Activated T-helper 17 cell treated with anti-CD3 and anti-CD28 coated beads, Interleukin-2, amount 50 U/mL, for 72 hours (primary cell): ENCODE data around the gene KRTAP10-12. TPM values are rescaled to one million over a fixed set of nuclear protein-coding genes. Genes with fewer than 3 reads are reported as not detected.
"Not testable (repeated sequence)": the region's sequence is repeated elsewhere in the genome, so short reads cannot be mapped to it uniquely, and the experiment has no call there.

Experiments used
- ATAC-seq: fragments of 150-1000 bp; cut with Tn5 transposase; replicated peaks from 2 replicates; pipeline ENCODE4 v1.10.0; 2021; ENCODE audit warnings: mild to moderate bottlenecking, moderate library complexity
- H3K27ac Mint-ChIP-seq: one replicate; pipeline ENCODE4 v1.8.0; 2022; ENCODE audit warnings: mixed read lengths
- H3K27me3 Mint-ChIP-seq: one replicate; pipeline ENCODE4 v1.8.0; 2022; ENCODE audit warnings: mixed read lengths
- H3K36me3 Mint-ChIP-seq: one replicate; pipeline ENCODE4 v1.8.0; 2022; ENCODE audit warnings: low read depth, mild to moderate bottlenecking, mixed read lengths
- H3K4me1 Mint-ChIP-seq: one replicate; pipeline ENCODE4 v1.8.0; 2022; ENCODE audit warnings: mixed read lengths
- H3K4me3 Mint-ChIP-seq: one replicate; pipeline ENCODE4 v1.8.0; 2022; ENCODE audit warnings: mild to moderate bottlenecking, mixed read lengths
- H3K9me3 Mint-ChIP-seq: one replicate; pipeline ENCODE4 v1.8.0; 2022; ENCODE audit warnings: mixed read lengths
- total RNA-seq, 2 donors: library from RNA; stranded (reverse); gene quantifications; one replicate each; pipeline ENCODE4 v1.2.3, GENCODE V29; 2022

KRTAP10-12 gene
- total RNA-seq, 2 donors from 2014 or later, result not detected

DNA sequence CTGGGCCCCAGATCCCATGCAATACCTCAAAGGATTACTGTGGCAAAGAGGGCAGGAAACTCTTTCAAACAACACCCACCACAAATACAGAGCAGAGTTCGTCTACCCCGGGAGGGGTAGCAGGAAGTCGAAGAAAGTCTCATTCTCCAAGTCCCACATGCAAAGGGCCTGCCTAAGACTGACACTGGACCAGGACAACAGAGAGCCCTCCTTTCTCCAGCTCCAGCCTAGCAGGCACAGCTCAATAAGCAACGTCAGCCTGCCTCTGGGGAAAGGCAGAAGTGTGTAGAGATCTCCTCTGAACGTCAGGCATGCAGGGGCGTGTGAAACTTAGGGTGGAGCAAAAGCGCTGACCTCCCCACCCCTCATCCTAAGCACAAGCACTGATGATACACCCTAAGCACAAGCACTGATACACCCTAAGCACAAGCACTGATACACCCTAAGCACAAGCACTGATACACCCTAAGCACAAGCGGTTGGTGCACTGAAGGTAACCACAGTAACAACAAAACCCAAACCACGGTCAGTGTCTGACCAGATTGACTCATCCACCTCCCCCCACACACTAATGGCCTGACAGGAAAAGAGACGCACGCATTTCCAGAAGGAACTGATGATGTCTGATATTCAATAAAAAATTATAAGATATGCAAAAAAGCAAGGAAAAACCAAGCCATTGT, 37.9 kb upstream of the KRTAP10-12 start:
- Mint-ChIP-seq H3K9me3 (peaks cover 16% of the 10 kb centered on the region), H3K4me3 (peak overlapping the region; percentile 81), H3K36me3 (no peaks in the 10 kb centered on the region), H3K27me3 (no peaks in the 10 kb centered on the region), H3K27ac (peak overlapping the region; percentile 82), H3K4me1 (peaks cover 21% of the 10 kb centered on the region)
- peak; percentile 56 for ATAC-seq

DNA sequence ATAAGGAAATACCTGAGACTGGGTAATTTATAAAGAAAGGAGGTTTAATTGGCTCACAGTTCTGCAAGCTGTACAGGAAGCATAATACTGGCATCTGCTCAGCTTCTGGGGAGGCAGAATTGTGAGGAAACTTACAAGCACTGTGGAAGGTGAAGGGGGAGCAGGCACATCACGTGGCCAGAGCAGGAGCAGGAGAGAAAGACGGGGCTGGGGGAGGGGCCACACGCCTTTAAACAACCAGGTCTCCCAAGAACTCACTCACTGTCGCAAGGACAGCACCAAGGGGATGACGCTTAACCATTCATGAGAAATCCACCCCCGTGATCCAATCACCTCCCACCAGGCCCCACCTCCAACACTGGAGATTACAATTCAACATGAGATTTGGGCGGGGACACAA, 35.4 kb upstream of the KRTAP10-12 start:
- not testable (repeated sequence) for H3K36me3 Mint-ChIP-seq, ATAC-seq, H3K27ac Mint-ChIP-seq

DNA sequence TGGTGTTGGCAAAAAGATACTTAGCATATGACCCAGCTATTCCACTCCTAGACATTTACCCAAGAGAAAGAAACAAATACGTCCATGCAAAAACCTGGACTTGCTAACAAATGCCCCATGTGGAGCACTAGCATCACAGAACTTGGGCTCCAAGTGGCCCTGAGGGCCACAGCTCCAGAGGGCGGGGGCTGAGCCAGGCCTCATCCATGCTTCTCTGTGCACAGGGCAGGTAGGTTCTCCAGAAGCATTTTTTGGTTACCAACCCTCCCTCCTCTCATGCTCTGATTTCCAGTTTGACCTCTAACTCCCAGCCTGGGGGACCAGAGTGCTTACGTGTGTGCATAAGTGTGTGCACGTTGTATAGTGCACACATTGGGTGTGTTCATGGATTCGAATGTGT, 32.3 kb upstream of the KRTAP10-12 start:
- Mint-ChIP-seq H3K4me3 (no peak overlapping the region), H3K27ac (no peak overlapping the region), H3K9me3 (peaks cover 13% of the 10 kb centered on the region), H3K4me1 (no peaks in the 10 kb centered on the region), H3K27me3 (no peaks in the 10 kb centered on the region), H3K36me3 (no peaks in the 10 kb centered on the region)
- no peak for ATAC-seq

More for the DNA sequence above, 35.4 kb upstream of the KRTAP10-12 start:
- not testable (repeated sequence) for H3K4me3 Mint-ChIP-seq, H3K27me3 Mint-ChIP-seq
- H3K9me3 Mint-ChIP-seq, result peaks cover 11% of the 10 kb centered on the region
- peaks cover 19% of the 10 kb centered on the region for H3K4me1 Mint-ChIP-seq

DNA sequence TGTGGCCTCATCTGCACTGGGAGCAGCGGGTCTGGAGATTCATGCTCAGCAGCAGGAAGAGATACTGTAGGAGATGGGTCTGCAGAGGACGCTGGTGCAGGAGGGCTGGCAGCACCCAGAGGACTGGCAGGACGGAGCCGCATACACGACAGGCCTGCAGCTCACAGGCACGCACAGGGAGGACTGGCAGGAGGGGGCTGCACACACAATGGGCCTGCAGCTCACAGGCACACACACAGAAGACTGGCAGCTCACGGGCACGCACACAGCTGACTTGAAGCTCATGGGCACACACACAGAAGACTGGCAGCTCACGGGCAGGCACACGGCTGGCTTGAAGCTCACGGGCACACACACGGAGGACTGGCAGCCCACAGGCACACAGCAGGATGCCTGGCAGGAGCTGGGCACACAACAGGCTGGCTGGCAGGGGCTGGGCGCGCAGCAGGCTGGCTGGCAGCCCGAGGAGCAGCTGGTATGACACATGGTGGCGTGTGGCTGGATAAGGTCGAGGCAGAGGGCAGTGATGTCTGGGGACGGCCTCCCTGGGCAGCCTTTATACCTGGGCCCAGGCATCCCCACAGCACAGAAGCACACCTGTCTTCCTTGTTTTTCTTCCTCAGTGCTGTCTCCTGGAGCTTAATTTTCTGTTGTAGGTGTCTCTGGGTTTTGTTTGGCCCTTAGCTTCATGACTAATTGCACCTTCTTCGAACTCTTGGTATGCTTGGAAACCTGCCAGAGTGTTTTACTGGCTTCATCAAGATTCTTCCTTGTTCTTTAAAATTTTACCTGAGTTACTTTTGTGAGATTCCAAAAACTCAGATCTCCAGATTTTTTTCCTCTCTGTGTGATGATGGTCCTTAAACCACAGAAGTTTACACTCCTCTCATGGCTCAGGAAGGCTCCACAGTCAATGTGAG, 30.3 kb upstream of the KRTAP10-12 start, which contains the start of gene KRTAP12-2:
Gene KRTAP12-2 (minus strand): TSS at position 527 of the 920 bp plus-strand sequence. CDS start 41 bp downstream, at position 486.
- H3K4me1 Mint-ChIP-seq, result no peaks in the 10 kb centered on the region
- H3K4me3 Mint-ChIP-seq, result no peak within 1 kb of the TSS
- ATAC-seq, result no peak
- no peaks in the 10 kb centered on the region for H3K27me3 Mint-ChIP-seq
- no peak within 1 kb of the TSS for H3K27ac Mint-ChIP-seq
- no peaks in the 10 kb centered on the region for H3K36me3 Mint-ChIP-seq
- H3K9me3 Mint-ChIP-seq, result peaks cover 13% of the 10 kb centered on the region

DNA sequence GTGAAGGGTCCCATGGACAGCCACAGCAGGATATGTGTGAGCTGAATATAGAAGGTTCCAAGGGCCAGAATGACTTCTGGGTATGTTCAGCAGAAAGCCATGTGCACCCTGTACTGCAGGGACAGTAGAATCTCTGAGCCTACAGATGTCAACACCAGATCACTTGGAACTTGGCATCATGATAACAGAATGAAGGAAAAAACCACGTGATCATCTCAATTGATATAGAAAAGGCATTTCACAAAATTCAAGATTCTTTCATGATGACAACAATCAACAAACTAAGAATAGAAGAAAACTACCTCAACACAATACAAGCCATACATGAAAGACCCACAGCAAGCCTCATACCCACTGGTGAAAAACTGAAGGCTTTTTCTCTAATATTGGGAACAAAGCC, 29.4 kb upstream of the KRTAP10-12 start:
- peaks cover 9% of the 10 kb centered on the region for H3K9me3 Mint-ChIP-seq
- no peaks in the 10 kb centered on the region for H3K4me1 Mint-ChIP-seq
- no peaks in the 10 kb centered on the region for H3K27me3 Mint-ChIP-seq
- H3K4me3 Mint-ChIP-seq, result no peak overlapping the region
- H3K27ac Mint-ChIP-seq, result no peak overlapping the region
- no peak for ATAC-seq
- H3K36me3 Mint-ChIP-seq, result no peaks in the 10 kb centered on the region

DNA sequence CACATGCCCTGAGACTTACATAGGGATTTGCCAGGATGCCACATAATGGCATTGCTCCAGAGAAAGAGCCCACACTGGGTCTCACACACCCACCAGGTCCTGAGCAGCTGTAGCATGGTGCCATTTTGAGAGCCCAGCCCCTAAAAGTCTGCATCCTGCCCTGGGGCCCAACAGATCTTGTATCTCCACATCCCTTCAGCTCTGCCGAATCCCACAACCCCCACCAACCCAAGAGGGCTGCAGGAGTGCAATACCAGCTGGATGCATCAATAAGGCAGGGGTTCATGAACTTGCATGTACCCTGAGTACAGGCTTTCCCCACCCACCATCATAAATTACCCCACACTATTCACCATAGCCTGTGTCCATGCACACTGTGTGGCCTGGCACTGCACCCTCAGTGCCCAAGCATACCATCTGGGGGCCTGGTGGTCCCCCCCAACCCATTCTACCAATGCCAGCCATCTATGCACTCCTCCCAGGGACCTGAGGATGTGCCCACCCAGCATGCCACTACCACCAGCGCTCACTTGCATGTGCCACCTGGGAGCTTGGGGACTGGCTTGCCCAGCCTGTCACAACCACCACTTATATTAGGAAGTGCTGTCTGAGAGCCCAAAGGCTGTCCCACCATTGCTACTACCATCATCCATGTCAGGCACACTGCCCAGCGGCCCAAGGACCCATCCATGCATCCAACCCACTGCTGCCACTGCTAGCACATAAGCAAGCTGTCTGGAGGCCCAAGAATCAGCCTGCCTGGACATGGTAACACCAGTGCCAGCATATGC, 26.1 kb upstream of the KRTAP10-12 start:
- Mint-ChIP-seq H3K27me3 (no peaks in the 10 kb centered on the region), H3K9me3 (peaks cover 11% of the 10 kb centered on the region), H3K4me3 (no peak overlapping the region), H3K36me3 (no peaks in the 10 kb centered on the region), H3K27ac (no peak overlapping the region), H3K4me1 (no peaks in the 10 kb centered on the region)
- no peak for ATAC-seq

DNA sequence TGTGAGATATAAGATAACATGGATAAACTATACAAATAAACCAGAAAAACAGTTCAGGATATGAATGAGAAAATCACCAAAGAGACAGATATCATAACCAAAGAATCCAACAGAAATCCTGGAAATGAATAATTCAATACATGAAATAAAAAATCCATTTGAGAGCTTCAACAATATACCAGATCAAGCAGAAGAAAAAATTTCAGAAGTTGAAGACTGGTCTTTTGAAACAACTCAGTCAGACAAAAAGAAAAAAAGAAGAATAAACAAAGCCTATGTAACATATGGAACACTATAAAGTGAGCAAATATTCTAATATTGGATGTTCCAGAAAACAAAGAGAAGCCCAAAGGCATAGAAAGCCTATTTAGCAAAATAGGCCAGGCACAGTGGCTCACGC, 25.1 kb upstream of the KRTAP10-12 start:
- Mint-ChIP-seq H3K4me3 (no peak overlapping the region), H3K27me3 (no peaks in the 10 kb centered on the region), H3K4me1 (no peaks in the 10 kb centered on the region), H3K9me3 (peaks cover 11% of the 10 kb centered on the region), H3K27ac (no peak overlapping the region), H3K36me3 (no peaks in the 10 kb centered on the region)
- ATAC-seq, result no peak

DNA sequence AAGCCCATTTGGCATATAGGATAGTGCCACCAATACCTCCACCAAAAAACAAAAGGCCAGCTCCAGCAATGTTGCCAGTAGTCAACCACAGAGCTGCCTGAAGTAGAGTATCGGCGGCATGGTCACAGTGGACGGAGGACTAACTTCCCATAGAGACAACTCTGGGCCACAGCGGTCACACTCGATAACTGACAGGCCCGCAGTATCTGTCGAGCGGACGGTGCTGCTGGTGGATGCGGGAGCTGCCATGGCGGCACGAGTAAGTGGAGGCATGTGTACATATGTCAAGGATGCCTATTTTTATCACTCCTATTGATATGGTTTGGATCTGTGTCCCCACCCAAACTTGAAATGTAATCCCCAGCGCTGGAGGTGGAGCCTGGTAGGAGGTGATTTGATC, 19.1 kb upstream of the KRTAP10-12 start:
- Mint-ChIP-seq H3K36me3 (no peaks in the 10 kb centered on the region), H3K9me3 (peaks cover 3% of the 10 kb centered on the region), H3K4me1 (no peaks in the 10 kb centered on the region), H3K27me3 (no peaks in the 10 kb centered on the region), H3K27ac (no peak overlapping the region), H3K4me3 (no peak overlapping the region)
- no peak for ATAC-seq

DNA sequence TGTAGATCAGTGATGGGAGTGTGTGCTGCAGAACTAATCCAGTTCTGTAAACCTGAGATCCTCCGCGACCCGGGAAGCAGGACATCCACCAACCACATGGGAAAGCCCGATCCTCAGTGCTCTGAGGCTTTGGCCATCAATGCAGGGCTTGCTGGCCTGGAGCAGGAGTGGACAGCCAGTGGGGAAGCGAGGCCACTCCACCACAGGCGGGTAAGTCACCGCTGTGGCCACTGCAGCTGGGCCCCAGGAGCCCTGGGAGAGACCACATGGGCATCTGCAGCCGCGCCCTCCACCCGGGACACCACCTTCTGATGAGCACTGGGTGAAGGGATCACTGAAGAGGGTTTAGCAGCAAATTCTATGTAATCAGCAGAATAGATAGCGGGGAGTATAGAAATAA, 15.8 kb upstream of the KRTAP10-12 start:
- Mint-ChIP-seq H3K4me1 (peaks cover 7% of the 10 kb centered on the region), H3K36me3 (no peaks in the 10 kb centered on the region), H3K4me3 (no peak overlapping the region), H3K27me3 (peaks cover 6% of the 10 kb centered on the region), H3K27ac (no peak overlapping the region), H3K9me3 (no peaks in the 10 kb centered on the region)
- ATAC-seq, result no peak

DNA sequence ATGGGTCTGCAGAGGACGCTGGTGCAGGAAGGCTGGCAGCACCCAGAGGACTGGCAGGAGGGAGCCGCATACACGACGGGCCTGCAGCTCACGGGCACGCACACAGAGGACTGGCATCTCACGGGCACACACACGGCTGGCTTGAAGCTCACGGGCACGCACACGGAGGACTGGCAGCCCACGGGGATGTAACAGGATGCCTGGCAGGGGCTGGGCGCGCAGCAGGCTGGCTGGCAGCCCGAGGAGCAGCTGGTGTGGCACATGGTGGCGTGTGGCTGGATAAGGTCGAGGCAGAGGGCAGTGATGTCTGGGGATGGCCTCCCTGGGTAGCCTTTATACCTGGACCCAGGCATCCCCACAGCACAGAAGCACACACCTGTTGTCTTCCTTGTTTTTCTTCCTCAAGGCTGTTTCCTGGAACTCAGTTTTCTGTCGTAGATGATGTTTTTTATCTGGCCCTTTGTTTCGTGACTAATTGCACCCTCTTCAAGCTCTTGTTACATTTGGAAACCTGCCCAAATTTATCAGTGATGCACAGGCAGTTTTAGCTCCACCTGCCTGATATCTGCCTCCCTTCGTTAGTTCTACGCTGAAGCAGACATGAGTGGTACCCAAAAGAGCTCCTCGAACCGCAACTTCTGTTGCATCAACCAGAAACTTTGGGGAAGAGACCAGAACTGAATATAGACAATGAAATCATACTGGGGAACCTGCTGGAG, 15.0 kb upstream of the KRTAP10-12 start, which contains the start of gene KRTAP12-1:
Gene KRTAP12-1 (minus strand): TSS at position 303 of the 719 bp plus-strand sequence. CDS start 40 bp downstream, at position 263.
- no peak within 1 kb of the TSS for H3K27ac Mint-ChIP-seq
- ATAC-seq, result no peak
- H3K9me3 Mint-ChIP-seq, result no peaks in the 10 kb centered on the region
- no peaks in the 10 kb centered on the region for H3K36me3 Mint-ChIP-seq
- no peak within 1 kb of the TSS for H3K4me3 Mint-ChIP-seq
- H3K4me1 Mint-ChIP-seq, result peaks cover 7% of the 10 kb centered on the region
- peaks cover 10% of the 10 kb centered on the region for H3K27me3 Mint-ChIP-seq

DNA sequence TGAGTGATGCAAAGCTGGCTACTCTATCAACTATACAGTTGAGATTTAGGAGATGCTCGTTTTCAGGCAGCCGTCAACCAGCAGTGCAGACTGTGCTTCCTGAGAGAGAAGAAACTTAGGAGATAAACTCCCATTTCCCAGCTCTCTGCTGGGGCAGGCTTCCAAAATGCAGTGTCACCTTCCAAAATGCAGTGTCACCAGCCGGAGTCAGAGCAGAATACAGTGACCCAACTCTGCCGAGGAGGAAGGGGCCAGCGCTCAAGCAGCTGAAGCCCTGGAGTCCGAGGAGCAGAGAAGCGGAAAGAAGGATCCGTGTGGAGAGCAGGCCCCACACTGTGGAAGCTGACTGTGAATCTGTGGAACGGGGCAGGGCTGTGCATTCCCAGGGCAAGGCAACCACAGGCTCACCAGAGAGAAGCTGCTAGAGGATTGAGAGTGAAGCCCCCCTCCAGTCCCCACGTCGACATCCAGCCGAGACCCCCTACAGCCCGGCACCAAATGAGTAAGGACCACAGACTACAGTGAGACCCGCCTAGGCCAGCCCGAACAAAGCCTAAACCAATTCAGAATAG, 14.3 kb upstream of the KRTAP10-12 start:
- Mint-ChIP-seq H3K36me3 (no peaks in the 10 kb centered on the region), H3K4me3 (no peak overlapping the region), H3K27me3 (peaks cover 10% of the 10 kb centered on the region), H3K27ac (no peak overlapping the region), H3K9me3 (no peaks in the 10 kb centered on the region), H3K4me1 (peaks cover 7% of the 10 kb centered on the region)
- ATAC-seq, result no peak

DNA sequence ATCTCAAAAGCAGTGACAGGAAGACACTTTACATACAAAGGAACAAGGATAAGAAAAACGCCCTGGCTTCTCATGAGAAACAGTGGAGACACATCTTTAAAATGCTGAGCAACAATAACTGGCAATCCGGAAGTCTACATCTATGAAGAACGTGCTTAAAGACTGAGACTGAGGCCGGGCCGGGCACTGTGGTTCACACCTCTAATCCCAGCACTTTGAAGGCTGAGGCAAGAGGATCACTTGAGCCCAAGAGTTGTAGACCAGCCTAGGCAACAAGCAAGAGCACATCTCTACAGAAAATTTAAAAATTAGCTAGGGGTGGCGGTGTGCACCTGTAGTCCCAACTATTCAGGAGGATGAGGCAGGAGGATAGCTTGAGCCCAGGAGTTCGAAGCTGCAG, 12.9 kb upstream of the KRTAP10-12 start:
- peaks cover 7% of the 10 kb centered on the region for H3K4me1 Mint-ChIP-seq
- H3K36me3 Mint-ChIP-seq, result no peaks in the 10 kb centered on the region
- H3K27ac Mint-ChIP-seq, result no peak overlapping the region
- ATAC-seq, result no peak
- no peak overlapping the region for H3K4me3 Mint-ChIP-seq
- peaks cover 10% of the 10 kb centered on the region for H3K27me3 Mint-ChIP-seq
- no peaks in the 10 kb centered on the region for H3K9me3 Mint-ChIP-seq

DNA sequence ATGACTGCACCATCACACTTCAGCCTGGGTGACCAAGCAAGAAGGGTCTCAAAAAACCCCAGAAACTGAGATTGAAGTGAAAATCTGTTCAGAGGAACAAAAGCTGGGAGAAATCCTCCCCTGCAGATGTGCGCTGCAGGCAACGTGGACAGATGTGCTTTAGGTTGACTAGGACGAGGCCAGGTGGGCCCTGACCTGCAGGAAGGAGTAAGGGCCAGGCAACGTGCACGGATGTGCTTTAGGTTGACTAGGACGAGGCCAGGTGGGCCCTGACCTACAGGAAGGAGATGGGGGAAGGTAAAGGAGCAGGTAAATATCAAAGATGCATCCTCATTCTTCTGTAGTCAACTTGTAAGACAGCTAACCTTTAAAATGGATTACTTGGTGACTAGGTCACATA, 12.5 kb upstream of the KRTAP10-12 start:
- ATAC-seq, result no peak
- Mint-ChIP-seq H3K27me3 (peaks cover 10% of the 10 kb centered on the region), H3K4me3 (no peak overlapping the region), H3K27ac (no peak overlapping the region), H3K9me3 (no peaks in the 10 kb centered on the region), H3K4me1 (peaks cover 7% of the 10 kb centered on the region), H3K36me3 (no peaks in the 10 kb centered on the region)
